ENCODE measurements around the gene WDPCP.
"Not testable (repeated sequence)": the region's sequence is repeated elsewhere in the genome, so short reads cannot be mapped to it uniquely, and the experiment has no call there.

Gene WDPCP

GRCh38 chr2:63195310-63195709 is 393.0 kb downstream of the WDPCP start:
- no peak for DNase-seq

GRCh38 chr2:63194175-63194574 is 394.1 kb downstream of the WDPCP start:
- DNase-seq: no peak

GRCh38 chr2:63192889-63193774 is 395.1 kb downstream of the WDPCP start:
- DNase-seq: no peak

- DNase-seq: no peak
Measured at GRCh38 chr2:63192169-63192888, 395.9 kb downstream of the WDPCP start.

- peak; percentile 74 for DNase-seq
Measured at GRCh38 chr2:63189026-63189425, 399.3 kb downstream of the WDPCP start.

- DNase-seq: no peak
Measured at GRCh38 chr2:63186331-63186730, 401.9 kb downstream of the WDPCP start.

GRCh38 chr2:63163161-63163820 is 425.0 kb downstream of the WDPCP start:
- no peak for DNase-seq

- no peak for DNase-seq
Measured at GRCh38 chr2:63159262-63159661, 429.0 kb downstream of the WDPCP start.

- DNase-seq: not testable (repeated sequence)
Measured at GRCh38 chr2:63136683-63137082, 451.6 kb downstream of the WDPCP start.

GRCh38 chr2:63132020-63132419 is 456.3 kb downstream of the WDPCP start:
- DNase-seq: no peak

GRCh38 chr2:63131196-63131595 is 457.1 kb downstream of the WDPCP start:
- no peak for DNase-seq

GRCh38 chr2:63127594-63127993 is 460.7 kb downstream of the WDPCP start:
- DNase-seq: no peak

GRCh38 chr2:63124850-63125249 is 463.4 kb downstream of the WDPCP start:
- DNase-seq: no peak

- DNase-seq: no peak
Measured at GRCh38 chr2:63124218-63124617, 464.1 kb downstream of the WDPCP start.

- no peak for DNase-seq
Measured at GRCh38 chr2:63122921-63123320, 465.4 kb downstream of the WDPCP start.

GRCh38 chr2:63121055-63121834 is 467.0 kb downstream of the WDPCP start:
- DNase-seq: no peak

GRCh38 chr2:63118821-63119220 is 469.5 kb downstream of the WDPCP start:
- no peak for DNase-seq

GRCh38 chr2:63104482-63104881 is 483.8 kb downstream of the WDPCP start:
- no peak for DNase-seq

- DNase-seq: no peak
Measured at GRCh38 chr2:63101954-63102353, 486.3 kb downstream of the WDPCP start.

- no peak for DNase-seq
Measured at GRCh38 chr2:63099032-63099431, 489.2 kb downstream of the WDPCP start.

GRCh38 chr2:63096491-63096890 is 491.8 kb downstream of the WDPCP start:
- no peak for DNase-seq

- no peak for DNase-seq
Measured at GRCh38 chr2:63093502-63093901, 494.8 kb downstream of the WDPCP start.

GRCh38 chr2:63092857-63093256 is 495.4 kb downstream of the WDPCP start:
- no peak for DNase-seq

Measured in islet precursor cell (in vitro differentiated cells).